ENCODE data around the gene ARAP1.

- TF ChIP-seq CTCF (IDR thresholded peaks at IDR 0.05), result no peak
- no peak for TF ChIP-seq POLR2A (IDR thresholded peaks at IDR 0.05)
Observed at GRCh38 chr11:72700146-72700545, 52.1 kb downstream of the ARAP1 start.

Data from Peyer's patch (tissue), 4 donors.